GM18508 (cell line): ENCODE measurements around the gene NME8.
A peak's percentile ranks its signal among the peaks of the same experiment; 100 is the strongest.

Experiments used
- ATAC-seq: cut with Tn5 transposase; IDR thresholded peaks from one replicate; pipeline ENCODE4 v1.9.1; 2021; ENCODE audit warnings: moderate number of reproducible peaks; ENCODE audit not compliant: insufficient read depth, unreplicated experiment

The NME8 gene

GRCh38 chr7:37894671-37895070 is 46.3 kb downstream of the NME8 start:
- no peak for ATAC-seq

- no peak for ATAC-seq
Observed at GRCh38 chr7:37899712-37900247, 51.4 kb downstream of the NME8 start.

- ATAC-seq, result no peak
Observed at GRCh38 chr7:37901236-37901827, 52.9 kb downstream of the NME8 start.

GRCh38 chr7:37901890-37902524 is 53.6 kb downstream of the NME8 start:
- no peak for ATAC-seq

- no peak for ATAC-seq
Observed at GRCh38 chr7:37908221-37908788, 59.9 kb downstream of the NME8 start.

- no peak for ATAC-seq
Observed at GRCh38 chr7:37912756-37913155, 64.4 kb downstream of the NME8 start.

GRCh38 chr7:37915438-37915837 is 67.0 kb downstream of the NME8 start:
- ATAC-seq, result no peak

GRCh38 chr7:37916017-37916672 is 67.7 kb downstream of the NME8 start:
- ATAC-seq, result no peak

- no peak for ATAC-seq
Observed at GRCh38 chr7:37916673-37917660, 68.6 kb downstream of the NME8 start, which contains the start of gene SFRP4. TSS of gene SFRP4 (minus strand) at chr7:37916817. CDS start at chr7:37916537, 280 bp downstream.

GRCh38 chr7:37918526-37918925 is 70.1 kb downstream of the NME8 start:
- no peak for ATAC-seq

GRCh38 chr7:37920305-37920848 is 72.0 kb downstream of the NME8 start, which contains the start of gene EPDR1:
TSS of gene EPDR1 (plus strand) at chr7:37920640. CDS start at chr7:37920940, 300 bp downstream.
- ATAC-seq, result peak; percentile 44

GRCh38 chr7:37920849-37921805 is 72.7 kb downstream of the NME8 start:
- peak; percentile 21 for ATAC-seq

GRCh38 chr7:37921876-37922275 is 73.5 kb downstream of the NME8 start:
- no peak for ATAC-seq

GRCh38 chr7:37923996-37924395 is 75.6 kb downstream of the NME8 start:
- ATAC-seq, result no peak

- no peak for ATAC-seq
Observed at GRCh38 chr7:37924491-37925041, 76.2 kb downstream of the NME8 start.

- no peak for ATAC-seq
Observed at GRCh38 chr7:37925620-37926019, 77.2 kb downstream of the NME8 start.

GRCh38 chr7:37927773-37928444 is 79.5 kb downstream of the NME8 start:
- ATAC-seq, result no peak

- ATAC-seq, result no peak
Observed at GRCh38 chr7:37928878-37929277, 80.5 kb downstream of the NME8 start.
